Osteoblast (primary cell): Measurements from ENCODE around the gene SLC12A8. TPM values are rescaled to one million over a fixed set of nuclear protein-coding genes. Genes with fewer than 3 reads are reported as not detected.

Experiments
- DNase-seq: peaks from one replicate; pipeline ENCODE4 v3.0.0; 2011; ENCODE audit warnings: low spot score, mixed read lengths; ENCODE audit not compliant: insufficient read length; ENCODE audit errors: missing footprints
- H2AFZ ChIP-seq: 2 replicates; pipeline ENCODE4 v1.6.0; 2011; ENCODE audit warnings: mild to moderate bottlenecking, low read length
- H3K27ac ChIP-seq: 2 replicates; pipeline ENCODE4 v1.5.1; 2011; ENCODE audit warnings: mild to moderate bottlenecking, low read depth, low read length, moderate library complexity
- H3K27me3 ChIP-seq: 2 replicates; pipeline ENCODE4 v1.6.0; 2012; ENCODE audit warnings: mild to moderate bottlenecking, control low read depth, inconsistent platforms, low read length, moderate library complexity; ENCODE audit not compliant: insufficient read depth
- H3K36me3 ChIP-seq: 2 replicates; pipeline ENCODE4 v1.5.1; 2011; ENCODE audit warnings: mild to moderate bottlenecking, low read length, control low read depth, moderate library complexity; ENCODE audit not compliant: insufficient read depth
- H3K4me1 ChIP-seq: 2 replicates; pipeline ENCODE4 v1.5.1; 2011; ENCODE audit warnings: mild to moderate bottlenecking, low read length, control low read depth, moderate library complexity; ENCODE audit not compliant: insufficient read depth
- H3K4me2 ChIP-seq: 2 replicates; pipeline ENCODE4 v1.6.0; 2011; ENCODE audit warnings: mild to moderate bottlenecking, low read length; ENCODE audit not compliant: insufficient read depth
- H3K4me3 ChIP-seq: fragments of 200-600 bp; sonication (generic); 3 replicates; pipeline ENCODE4 v1.5.1; 2012; ENCODE audit warnings: mild to moderate bottlenecking, low read length, inconsistent platforms; ENCODE audit not compliant: insufficient read depth
- H3K79me2 ChIP-seq: 2 replicates; pipeline ENCODE4 v1.6.0; 2012; ENCODE audit warnings: mild to moderate bottlenecking, low read length, control low read depth, inconsistent platforms; ENCODE audit not compliant: insufficient read depth
- H3K9me3 ChIP-seq: 2 replicates; pipeline ENCODE4 v1.5.1; 2011; ENCODE audit warnings: low read depth, low read length, control low read depth
- H4K20me1 ChIP-seq: 2 replicates; pipeline ENCODE4 v1.6.0; 2012; ENCODE audit warnings: mild to moderate bottlenecking, low read length, control low read depth; ENCODE audit not compliant: insufficient read depth
- CTCF ChIP-seq: IDR thresholded peaks from 2 replicates; pipeline ENCODE4 v1.5.1; 2011; ENCODE audit warnings: mild to moderate bottlenecking, low read depth, low read length, moderate library complexity; ENCODE audit errors: extremely low read depth
- total RNA-seq: library from RNA; depleted of rRNA; stranded (reverse); fragments of >200 nt; gene quantifications from 2 replicates; pipeline ENCODE4 v1.2.3, GENCODE V29; 2012

SLC12A8 gene
- total RNA-seq, 1 donor: 36.2 TPM

GRCh38 chr3:125186261-125186787, 26.2 kb downstream of the SLC12A8 start:
- Histone ChIP-seq H3K9me3 (no peaks in the 10 kb centered on the region), H3K27me3 (no peaks in the 10 kb centered on the region), H3K4me2 (peak overlapping the region; percentile 30), H2AFZ (peak overlapping the region; percentile 23), H3K4me3 (no peak overlapping the region), H4K20me1 (no peaks in the 10 kb centered on the region), H3K4me1 (peaks cover 10% of the 10 kb centered on the region), H3K36me3 (no peaks in the 10 kb centered on the region), H3K27ac (peak overlapping the region; percentile 6), H3K79me2 (no peaks in the 10 kb centered on the region)
- TF ChIP-seq CTCF: no peak
- DNase-seq: peak; percentile 77

GRCh38 chr3:125185805-125186204, 26.7 kb downstream of the SLC12A8 start:
- no peak for DNase-seq
- no peaks in the 10 kb centered on the region for H3K79me2 ChIP-seq
- H3K36me3 ChIP-seq: no peaks in the 10 kb centered on the region
- no peaks in the 10 kb centered on the region for H4K20me1 ChIP-seq
- no peak for TF ChIP-seq CTCF
- no peak overlapping the region for H3K4me3 ChIP-seq
- H3K27me3 ChIP-seq: no peaks in the 10 kb centered on the region
- H3K27ac ChIP-seq: no peak overlapping the region
- H3K4me1 ChIP-seq: peaks cover 10% of the 10 kb centered on the region
- H3K4me2 ChIP-seq: peak overlapping the region; percentile 30
- H3K9me3 ChIP-seq: no peaks in the 10 kb centered on the region
- peak overlapping the region; percentile 21 for H2AFZ ChIP-seq

GRCh38 chr3:125179884-125180240, 32.7 kb downstream of the SLC12A8 start:
- Histone ChIP-seq H3K27me3 (no peaks in the 10 kb centered on the region), H3K9me3 (no peaks in the 10 kb centered on the region), H3K4me2 (no peak overlapping the region), H4K20me1 (no peaks in the 10 kb centered on the region), H3K36me3 (no peaks in the 10 kb centered on the region), H3K79me2 (no peaks in the 10 kb centered on the region), H3K27ac (no peak overlapping the region), H3K4me1 (no peaks in the 10 kb centered on the region), H3K4me3 (no peak overlapping the region), H2AFZ (no peak overlapping the region)
- DNase-seq: no peak
- TF ChIP-seq CTCF: no peak

GRCh38 chr3:125179143-125179883, 33.2 kb downstream of the SLC12A8 start:
- Histone ChIP-seq H3K79me2 (no peaks in the 10 kb centered on the region), H3K9me3 (no peaks in the 10 kb centered on the region), H3K4me2 (no peak overlapping the region), H3K4me1 (no peaks in the 10 kb centered on the region), H3K36me3 (no peaks in the 10 kb centered on the region), H3K27me3 (no peaks in the 10 kb centered on the region), H2AFZ (no peak overlapping the region), H3K27ac (no peak overlapping the region), H4K20me1 (no peaks in the 10 kb centered on the region), H3K4me3 (no peak overlapping the region)
- DNase-seq: no peak
- no peak for TF ChIP-seq CTCF
